ENCODE measurements around the gene CSTPP1.
A peak's percentile ranks its signal among the peaks of the same experiment; 100 is the strongest.

Gene CSTPP1

GRCh38 chr11:47165253-47165840, 228.8 kb downstream of the CSTPP1 start:
- DNase-seq = no peak

- no peak for DNase-seq
Observed at GRCh38 chr11:47166368-47166767, 229.8 kb downstream of the CSTPP1 start.

GRCh38 chr11:47171061-47171838, 234.7 kb downstream of the CSTPP1 start:
- DNase-seq = no peak

GRCh38 chr11:47171856-47172255, 235.3 kb downstream of the CSTPP1 start:
- no peak for DNase-seq

- no peak for DNase-seq
Observed at GRCh38 chr11:47172740-47173336, 236.3 kb downstream of the CSTPP1 start.

DNA sequence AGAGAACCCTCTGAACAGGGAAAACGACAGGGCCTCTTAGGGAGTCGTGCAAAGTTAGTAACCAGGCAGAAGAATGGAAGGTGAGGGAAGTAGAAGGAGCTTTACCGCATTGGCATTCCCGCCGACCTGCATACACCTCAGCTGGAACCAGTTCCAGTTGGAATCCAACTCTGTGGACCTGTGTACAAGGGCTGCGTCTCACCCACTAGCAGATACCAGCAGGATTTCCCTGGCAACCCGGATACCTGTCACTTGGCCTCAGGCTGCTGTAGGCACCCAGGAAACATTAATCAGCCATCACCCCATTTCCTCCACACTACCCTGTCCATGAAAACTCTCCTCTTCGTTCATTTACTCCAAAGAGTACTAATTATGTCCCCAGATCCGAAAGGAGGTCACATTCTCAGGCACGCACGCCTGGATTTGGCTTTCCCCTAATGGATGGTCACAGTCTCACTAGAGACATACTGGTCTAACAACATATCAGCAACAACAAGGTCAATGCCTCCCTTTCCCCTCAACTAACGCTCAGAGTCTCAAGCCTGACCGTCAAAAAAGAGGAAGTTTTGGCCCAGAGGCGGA, 239.3 kb downstream of the CSTPP1 start:
- no peak for DNase-seq

DNA sequence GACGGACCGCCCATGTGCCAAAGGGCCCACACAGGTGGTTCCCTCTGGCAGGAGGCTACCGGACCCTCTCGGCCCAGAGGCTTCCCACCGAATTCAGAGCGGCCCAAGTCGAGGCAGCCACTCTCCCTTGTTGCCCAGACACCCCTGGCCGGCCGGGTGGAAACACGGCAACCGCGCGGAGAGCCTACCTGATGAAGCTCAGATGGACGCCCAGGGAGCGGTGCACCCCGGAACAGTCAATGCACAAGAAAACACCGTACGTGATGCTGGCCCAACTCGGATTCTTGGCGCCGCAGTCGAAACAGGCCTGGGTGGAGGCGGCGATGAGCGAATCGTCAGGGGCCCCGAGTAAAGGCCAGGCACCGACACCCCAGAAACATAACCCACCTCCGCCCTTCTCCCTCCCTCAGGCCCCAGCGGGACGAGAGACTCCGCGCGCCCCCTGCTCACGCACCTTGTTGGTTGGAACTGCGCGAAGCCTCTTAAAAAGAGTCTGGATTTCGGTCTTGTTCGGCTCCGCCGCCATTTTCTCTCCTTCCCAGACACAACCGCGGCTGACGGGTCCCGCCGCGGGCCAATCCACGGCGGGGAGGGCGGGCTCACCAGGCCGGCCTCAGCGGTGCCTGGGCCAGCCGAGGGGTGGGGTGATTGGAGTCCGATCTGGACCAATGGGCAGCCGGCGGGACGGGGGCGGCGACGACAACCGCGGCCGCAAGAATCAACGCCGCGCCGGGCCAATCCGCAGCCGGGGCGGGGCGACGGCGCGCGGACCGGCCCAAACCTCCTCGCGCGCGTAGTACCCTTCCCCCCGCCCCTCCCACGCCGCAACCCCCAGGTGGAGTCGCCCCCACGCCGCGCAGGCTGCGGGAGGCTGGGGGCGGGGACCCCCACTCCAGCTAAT, 240.0 kb downstream of the CSTPP1 start, which contains the start of gene ARFGAP2:
TSS of gene ARFGAP2 (minus strand) at position 552 of the 901 bp plus-strand sequence. CDS start at position 526, 26 bp downstream.
- DNase-seq = peak; percentile 81 to 98

DNA sequence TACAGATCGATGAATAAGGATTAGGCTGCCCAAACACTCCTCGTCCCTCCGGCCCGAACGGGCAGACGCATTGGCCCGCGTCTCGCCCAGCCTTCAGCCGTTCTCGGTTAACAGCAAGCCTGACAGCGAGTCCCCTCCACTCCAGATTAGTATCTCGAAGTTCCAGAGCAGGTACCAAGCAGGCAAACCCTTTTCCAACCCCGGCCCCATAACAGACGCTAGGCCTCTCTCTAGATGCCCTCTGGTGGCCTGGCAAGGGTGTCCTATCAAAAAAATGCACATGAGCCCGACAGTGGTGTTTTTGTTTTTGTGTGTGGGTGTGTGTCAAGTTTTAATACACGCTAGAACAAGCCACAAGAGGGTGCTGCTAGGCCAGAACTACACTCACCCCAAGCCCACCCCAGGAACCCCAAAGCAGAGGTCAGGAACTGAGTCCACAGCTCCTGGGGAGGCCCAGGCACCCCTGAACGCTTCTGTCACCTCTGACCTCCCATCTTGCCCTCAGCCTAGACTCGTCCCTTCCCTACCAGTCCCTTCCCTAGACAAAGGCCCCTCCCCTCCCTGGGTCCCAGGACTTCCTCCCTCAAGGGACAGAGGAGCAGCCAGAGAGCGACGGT, 240.8 kb downstream of the CSTPP1 start:
- peak; percentile 46 to 74 for DNase-seq

- DNase-seq = no peak
Observed at GRCh38 chr11:47177846-47178245, 241.3 kb downstream of the CSTPP1 start.

DNA sequence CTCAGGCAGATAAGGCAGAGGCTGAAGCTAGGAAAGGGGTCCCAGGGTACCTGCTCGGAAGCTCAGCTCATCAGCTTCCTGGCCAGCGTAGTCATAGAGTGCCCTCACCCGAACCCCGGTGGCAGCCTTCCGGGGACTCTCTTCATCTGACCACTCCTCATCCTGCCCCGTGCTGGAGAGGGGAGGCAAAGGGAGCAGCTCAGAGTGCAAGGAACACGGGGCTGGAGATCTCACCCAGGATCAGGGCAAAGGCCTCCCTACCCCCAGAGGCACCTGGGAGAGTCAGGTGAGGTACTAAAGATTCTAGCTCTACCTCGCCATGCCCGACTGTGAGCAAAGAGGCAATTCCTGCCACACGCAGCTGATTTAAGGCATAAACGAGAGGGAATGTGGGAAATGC, 241.8 kb downstream of the CSTPP1 start:
- DNase-seq = no peak

DNA sequence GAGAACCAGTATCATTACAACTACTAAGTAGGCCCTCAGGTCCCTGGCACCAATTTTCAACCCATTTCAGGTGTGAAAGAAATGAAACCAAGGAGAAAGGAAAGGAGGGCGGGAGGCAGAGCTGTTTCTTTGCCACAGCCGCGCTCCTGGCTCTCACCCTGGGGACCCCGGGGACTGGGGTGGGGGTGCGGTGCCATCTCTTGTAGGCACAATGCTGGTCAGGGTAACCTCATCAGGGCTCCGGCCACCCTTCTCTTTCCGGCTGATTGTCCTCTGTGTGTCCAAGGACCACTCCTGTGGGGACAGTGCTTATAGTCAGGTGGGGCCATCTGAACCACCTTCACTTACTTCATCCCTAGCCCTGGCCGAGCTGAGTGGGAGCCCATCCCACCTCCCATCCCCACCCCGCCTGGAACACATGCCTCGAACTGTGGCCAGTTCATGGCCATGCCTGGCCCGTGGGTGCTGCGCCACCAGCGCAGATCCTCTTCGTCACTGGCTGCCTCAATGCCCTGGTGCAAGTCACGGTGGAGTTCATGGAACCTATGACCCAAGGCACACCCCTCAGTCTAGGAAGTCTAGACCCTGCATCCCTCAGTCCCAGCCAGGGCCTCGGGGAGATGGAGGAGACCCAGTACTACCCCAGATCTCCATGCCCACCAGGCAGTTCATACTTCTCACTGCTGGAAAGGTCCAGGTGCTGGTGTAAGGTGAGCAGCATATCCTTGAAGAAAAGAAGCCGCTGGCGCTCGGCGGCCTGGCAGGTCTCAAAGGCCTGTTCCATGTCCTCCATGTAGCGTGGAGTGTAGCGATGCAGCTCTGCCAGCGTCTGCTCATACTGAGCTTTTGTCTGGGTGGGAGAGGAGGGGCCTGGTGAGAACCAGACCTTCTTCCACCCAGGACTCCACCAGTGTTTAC, 242.4 kb downstream of the CSTPP1 start:
- DNase-seq = no peak

- peak in 1 of 2 experiments; percentile 53 for DNase-seq
Observed at GRCh38 chr11:47179655-47179991, 243.1 kb downstream of the CSTPP1 start.

DNA sequence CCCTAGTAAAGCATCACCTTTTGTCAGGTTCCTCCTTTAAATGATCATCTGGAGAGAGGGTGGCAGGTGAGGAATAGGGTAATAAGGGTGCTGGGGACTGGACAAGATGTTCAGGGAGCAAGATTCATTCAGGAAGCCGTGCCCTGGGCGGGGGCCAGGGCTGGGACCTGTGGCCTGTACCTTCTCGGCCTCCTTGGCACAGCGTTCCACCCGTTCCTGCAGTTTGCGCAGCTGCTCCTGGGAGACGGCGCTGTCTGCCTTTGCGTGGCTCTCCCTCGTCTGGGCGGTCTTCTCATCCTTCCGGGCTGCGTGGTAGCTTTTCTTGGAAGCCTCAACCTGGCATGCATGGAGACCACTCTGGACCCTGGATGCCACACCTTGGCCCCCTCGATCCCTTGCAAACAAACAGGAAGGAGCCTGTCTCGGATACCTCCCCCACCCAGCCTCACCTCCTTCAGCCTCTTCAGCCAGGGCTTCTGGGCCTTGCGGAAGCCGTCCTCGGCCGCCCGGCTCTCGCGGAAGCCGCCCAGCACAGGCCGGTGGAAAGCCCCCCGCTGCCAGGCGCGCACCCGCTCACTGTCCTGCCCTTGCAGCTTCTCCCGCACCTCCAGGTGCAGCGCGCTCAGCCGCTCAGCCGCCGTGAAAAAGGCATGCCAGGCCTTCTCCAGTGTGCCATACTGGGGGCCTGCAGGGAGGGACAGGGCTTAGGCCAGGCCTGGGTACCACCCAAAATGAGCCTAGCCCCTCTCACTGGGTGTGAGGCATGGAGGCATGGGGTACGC, 243.6 kb downstream of the CSTPP1 start:
- no peak for DNase-seq

GRCh38 chr11:47181271-47181670, 244.7 kb downstream of the CSTPP1 start:
- no peak for DNase-seq

DNA sequence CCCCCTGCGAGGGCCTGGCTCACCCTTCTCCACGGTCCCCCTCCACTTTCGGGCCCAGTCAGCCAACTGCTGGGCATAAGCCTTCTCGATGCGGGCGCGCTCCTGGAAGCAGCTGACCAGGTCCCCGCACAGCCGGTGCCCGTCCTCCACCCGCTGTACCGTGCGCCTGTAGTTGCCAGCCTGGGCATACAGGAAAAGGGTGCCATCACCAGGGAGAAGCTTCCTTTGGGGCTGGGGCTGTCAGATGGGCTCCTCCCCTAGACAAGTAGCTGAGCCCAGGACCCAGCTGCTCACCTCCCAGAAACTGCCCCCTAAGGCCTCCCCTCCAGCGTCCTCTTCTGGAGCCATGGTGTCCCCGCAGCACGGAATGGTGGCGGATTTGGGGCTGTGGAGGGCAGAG, 245.8 kb downstream of the CSTPP1 start:
- no peak for DNase-seq

GRCh38 chr11:47183031-47183856, 246.7 kb downstream of the CSTPP1 start:
- no peak for DNase-seq

- no peak for DNase-seq
Observed at GRCh38 chr11:47183969-47184368, 247.4 kb downstream of the CSTPP1 start.

DNA sequence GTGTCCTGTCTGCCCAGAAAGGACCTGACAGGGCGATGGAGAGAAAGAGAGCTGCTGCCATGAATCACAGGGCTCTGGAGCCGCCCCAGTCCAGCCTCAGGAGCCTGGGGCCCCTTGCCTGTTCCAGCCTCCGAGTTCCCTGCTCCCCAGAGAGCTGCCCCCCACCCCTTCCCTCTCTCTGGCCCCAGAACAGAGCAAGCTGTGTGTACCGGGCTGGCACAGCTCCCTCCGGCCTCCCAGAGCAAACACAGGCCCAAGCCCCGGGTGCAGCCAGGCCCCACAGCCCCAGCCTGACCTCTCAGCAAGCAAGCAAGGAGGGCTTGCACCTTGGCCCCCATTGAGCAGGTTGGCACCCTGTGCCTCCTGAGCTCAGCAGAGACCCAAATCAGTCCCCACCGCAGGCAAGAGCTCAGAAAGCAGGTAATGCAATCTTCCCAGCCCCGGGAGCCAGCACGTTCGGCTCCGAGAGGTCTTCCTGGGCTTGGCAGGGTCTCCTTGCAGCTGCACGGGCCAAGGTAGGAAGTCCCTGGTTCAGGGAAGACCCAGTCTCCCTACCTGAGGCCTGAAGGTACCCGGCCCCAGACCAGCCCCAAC, 248.2 kb downstream of the CSTPP1 start:
- DNase-seq = no peak

Data from NCI-H446 (cell line).